NCI-H187 (cell line): ENCODE data around the gene NISCH.

ENCODE experiments used
- DNase-seq, 2 experiments: peaks; one replicate each; lab custom pipeline; 2025; lab: John Stamatoyannopoulos, UW

Gene NISCH

GRCh38 chr3:52447512-52448355, 7.7 kb upstream of the NISCH start:
- DNase-seq = no peak

- no peak for DNase-seq
These were observed 4.7 kb upstream of the NISCH start for GRCh38 chr3:52450489-52451236.

GRCh38 chr3:52451237-52452083, 3.9 kb upstream of the NISCH start:
- no peak for DNase-seq

GRCh38 chr3:52452126-52452525, 3.3 kb upstream of the NISCH start:
- no peak for DNase-seq

- no peak for DNase-seq
These were observed 2.7 kb upstream of the NISCH start for GRCh38 chr3:52452570-52453221.

GRCh38 chr3:52453496-52454249, 1.7 kb upstream of the NISCH start, which contains the start of gene TNNC1:
Gene TNNC1 (minus strand): TSS chr3:52454041. CDS start chr3:52454015, 26 bp downstream.
- no peak for DNase-seq

- no peak for DNase-seq
These were observed 1.0 kb upstream of the NISCH start for GRCh38 chr3:52454250-52454937.

GRCh38 chr3:52454938-52455282, 494 bp upstream of the NISCH start:
- no peak for DNase-seq

GRCh38 chr3:52456169-52456799, 880 bp downstream of the NISCH start:
- DNase-seq = no peak

GRCh38 chr3:52456800-52457183, 1.4 kb downstream of the NISCH start:
- DNase-seq = no peak

- no peak for DNase-seq
These were observed 2.8 kb downstream of the NISCH start for GRCh38 chr3:52458031-52458760.

GRCh38 chr3:52458770-52459545, 3.6 kb downstream of the NISCH start:
- DNase-seq = no peak

- no peak for DNase-seq
These were observed 6.5 kb downstream of the NISCH start for GRCh38 chr3:52461874-52462273.

GRCh38 chr3:52463416-52463815, 8.0 kb downstream of the NISCH start:
- DNase-seq = no peak

- no peak for DNase-seq
These were observed 12.9 kb downstream of the NISCH start for GRCh38 chr3:52468336-52468735.

GRCh38 chr3:52469001-52469400, 13.6 kb downstream of the NISCH start:
- DNase-seq = no peak

- DNase-seq = no peak
These were observed 15.5 kb downstream of the NISCH start for GRCh38 chr3:52470920-52471319.
